KG1 (cell line): ENCODE results near the gene TNNC2.
"Not testable (repeated sequence)": the region's sequence is repeated elsewhere in the genome, so short reads cannot be mapped to it uniquely, and the experiment has no call there.

Source experiments
- DNase-seq: peaks from one replicate; lab custom pipeline; 2025; lab: John Stamatoyannopoulos, UW

The TNNC2 gene

GRCh38 chr20:45822857-45823256, 4.3 kb downstream of the TNNC2 start:
- DNase-seq = no peak

GRCh38 chr20:45821947-45822346, 5.2 kb downstream of the TNNC2 start:
- DNase-seq = no peak

- DNase-seq = no peak
Observed at GRCh38 chr20:45819466-45819865, 7.6 kb downstream of the TNNC2 start.

- no peak for DNase-seq
Observed at GRCh38 chr20:45818239-45818638, 8.9 kb downstream of the TNNC2 start.

- no peak for DNase-seq
Observed at GRCh38 chr20:45817376-45818194, 9.5 kb downstream of the TNNC2 start.

- DNase-seq = no peak
Observed at GRCh38 chr20:45816951-45817350, 10.2 kb downstream of the TNNC2 start.

GRCh38 chr20:45814314-45814713, 12.8 kb downstream of the TNNC2 start:
- no peak for DNase-seq

GRCh38 chr20:45813489-45813888, 13.6 kb downstream of the TNNC2 start:
- no peak for DNase-seq

GRCh38 chr20:45813006-45813340, 14.1 kb downstream of the TNNC2 start:
- no peak for DNase-seq

GRCh38 chr20:45812157-45813005, 14.7 kb downstream of the TNNC2 start, which contains the start of gene UBE2C:
TSS of gene UBE2C (plus strand) at chr20:45812644. CDS start at chr20:45812696, 52 bp downstream.
- DNase-seq = peak; percentile 22

- DNase-seq = no peak
Observed at GRCh38 chr20:45810191-45810970, 16.7 kb downstream of the TNNC2 start.

GRCh38 chr20:45801851-45802250, 25.3 kb downstream of the TNNC2 start:
- DNase-seq = no peak

GRCh38 chr20:45798935-45799642, 28.0 kb downstream of the TNNC2 start:
- DNase-seq = peak; percentile 21

- DNase-seq = not testable (repeated sequence)
Observed at GRCh38 chr20:45797955-45798354, 29.2 kb downstream of the TNNC2 start.

- not testable (repeated sequence) for DNase-seq
Observed at GRCh38 chr20:45797510-45797909, 29.6 kb downstream of the TNNC2 start.

GRCh38 chr20:45796337-45797065, 30.6 kb downstream of the TNNC2 start:
- DNase-seq = no peak

GRCh38 chr20:45792317-45793118, 34.6 kb downstream of the TNNC2 start:
- no peak for DNase-seq

- DNase-seq = no peak
Observed at GRCh38 chr20:45788351-45788750, 38.8 kb downstream of the TNNC2 start.

GRCh38 chr20:45783656-45784294, 43.3 kb downstream of the TNNC2 start:
- DNase-seq = no peak

- no peak for DNase-seq
Observed at GRCh38 chr20:45782890-45783289, 44.2 kb downstream of the TNNC2 start.
